Colonic mucosa (tissue), 4 donors: ENCODE measurements around the gene TSN. TPM values are rescaled to one million over a fixed set of nuclear protein-coding genes. Genes with fewer than 3 reads are reported as not detected.
"Not testable (repeated sequence)": the region's sequence is repeated elsewhere in the genome, so short reads cannot be mapped to it uniquely, and the experiment has no call there.

Experiments used
- DNase-seq: peaks from one replicate; pipeline ENCODE4 v3.0.0-alpha.2; 2020
- H3K27ac ChIP-seq: fragments of 200-600 bp; one replicate; pipeline ENCODE4 v1.8.0; 2021
- H3K27me3 ChIP-seq: fragments of 200-600 bp; one replicate; pipeline ENCODE4 v1.8.0; 2021
- H3K36me3 ChIP-seq: fragments of 200-600 bp; one replicate; pipeline ENCODE4 v1.8.0; 2021
- H3K4me1 ChIP-seq: fragments of 200-600 bp; one replicate; pipeline ENCODE4 v1.8.0; 2021; ENCODE audit warnings: mild to moderate bottlenecking
- H3K4me3 ChIP-seq: fragments of 200-600 bp; one replicate; pipeline ENCODE4 v1.8.0; 2021
- H3K9ac ChIP-seq, 2 donors: one replicate each; pipeline ENCODE4 v1.7.0; 2013; ENCODE audit warnings: control low read depth in 2 of 2, low read depth in 2 of 2, low read length in 2 of 2
- H3K9me3 ChIP-seq: fragments of 200-600 bp; one replicate; pipeline ENCODE4 v1.8.0; 2021
- CTCF ChIP-seq: fragments of 200-600 bp; IDR thresholded peaks from one replicate; pipeline ENCODE4 v1.8.0; 2022; ENCODE audit warnings: antibody characterized with exemption, mild to moderate bottlenecking
- intact Hi-C: fragments of 100-400 bp; cut with DNase I; formaldehyde crosslinking; loops from one replicate; pipeline ENCODE4 v1.14.1; 2022
- total RNA-seq, 2 donors: library from RNA; stranded (reverse); fragmentation: NEBNext Ultra II Directional in 1 of 2; extraction: Animal tissue kit (Norgen Biotek cat#: 25700) in 1 of 2; gene quantifications; one replicate each; pipeline ENCODE4 v1.2.1, GENCODE V29; 2021
- donor health status: healthy.
- donor health status: DM: no; HTN: no; CAD: no.
- donor health status: DM: no; HTN: no; CAD: no.

The TSN gene
- total RNA-seq, 2 donors from 2014 or later: 48.0 to 69.0 TPM

GRCh38 chr2:121810959-121811853 lies 55.8 kb downstream of the TSN start:
- H3K9ac ChIP-seq: no peak overlapping the region
- peak; percentile 39 for TF ChIP-seq CTCF
- DNase-seq: peak; percentile 30

GRCh38 chr2:121813083-121813482 lies 57.6 kb downstream of the TSN start:
- not testable (repeated sequence) for H3K27ac ChIP-seq, H3K9me3 ChIP-seq
- intact Hi-C loops: loop anchor here (5.0 to 10.0 kb wide), 2 partner anchors 162 to 639 kb away; no protein-coding TSS in a partner anchor

More at GRCh38 chr2:121810959-121811853, 55.8 kb downstream of the TSN start:
- H3K27ac ChIP-seq: no peak overlapping the region
- H3K27me3 ChIP-seq: no peaks in the 10 kb centered on the region
- H3K4me1 ChIP-seq: no peaks in the 10 kb centered on the region
- no peak overlapping the region for H3K4me3 ChIP-seq
- no peaks in the 10 kb centered on the region for H3K9me3 ChIP-seq
- H3K36me3 ChIP-seq: no peaks in the 10 kb centered on the region
- intact Hi-C loops: loop anchor here (5.0 to 10.0 kb wide), 2 partner anchors 164 to 641 kb away; no protein-coding TSS in a partner anchor

GRCh38 chr2:121815216-121815615 lies 59.8 kb downstream of the TSN start:
- no peak for DNase-seq
- no peaks in the 10 kb centered on the region for H3K9me3 ChIP-seq
- H3K27me3 ChIP-seq: no peaks in the 10 kb centered on the region
- no peaks in the 10 kb centered on the region for H3K4me1 ChIP-seq
- no peak overlapping the region for H3K9ac ChIP-seq
- no peak overlapping the region for H3K27ac ChIP-seq
- no peak overlapping the region for H3K4me3 ChIP-seq
- intact Hi-C loops: loop anchor here (10.0 kb wide), 1 partner anchor 160 kb away; no protein-coding TSS in a partner anchor
- TF ChIP-seq CTCF: no peak
- no peaks in the 10 kb centered on the region for H3K36me3 ChIP-seq

More at GRCh38 chr2:121813083-121813482, 57.6 kb downstream of the TSN start:
- not testable (repeated sequence) for H3K9ac ChIP-seq, H3K27me3 ChIP-seq, DNase-seq, H3K4me1 ChIP-seq, H3K36me3 ChIP-seq, H3K4me3 ChIP-seq

- intact Hi-C loops: loop anchor here (10.0 kb wide), 1 partner anchor 158 kb away; no protein-coding TSS in a partner anchor
- Histone ChIP-seq H3K9me3 (no peaks in the 10 kb centered on the region), H3K9ac (no peak overlapping the region), H3K27me3 (no peaks in the 10 kb centered on the region), H3K4me1 (no peaks in the 10 kb centered on the region), H3K4me3 (no peak overlapping the region), H3K36me3 (no peaks in the 10 kb centered on the region), H3K27ac (no peak overlapping the region)
- DNase-seq: no peak
- no peak for TF ChIP-seq CTCF
These were observed 61.3 kb downstream of the TSN start for GRCh38 chr2:121816797-121817196.

GRCh38 chr2:121817304-121817703 lies 61.9 kb downstream of the TSN start:
- not testable (repeated sequence) for H3K4me1 ChIP-seq, H3K27ac ChIP-seq, H3K9me3 ChIP-seq, H3K27me3 ChIP-seq, H3K4me3 ChIP-seq, DNase-seq, H3K36me3 ChIP-seq, H3K9ac ChIP-seq
- intact Hi-C loops: loop anchor here (10.0 kb wide), 1 partner anchor 157 kb away; no protein-coding TSS in a partner anchor

Other genes starting within 250 kb of the TSN start
- not detected for gene RNU4ATAC, start 224.8 kb upstream of the TSN start, total RNA-seq
- gene CLASP1, start 106.2 kb upstream of the TSN start, total RNA-seq: 10 to 100 TPM; 30.3 to 32.3 TPM
- gene NIFK, start 18.8 kb upstream of the TSN start, total RNA-seq: 10 to 100 TPM; 32.9 to 57.7 TPM